Anterior cingulate cortex (tissue), 58 donors: ENCODE measurements around the gene VWA1.

ENCODE experiments used
- DNase-seq, 58 donors: peaks; one replicate each; lab custom pipeline; 2025; lab: John Stamatoyannopoulos, UW

VWA1 gene

GRCh38 chr1:1435106-1435903, at the start of gene VWA1:
TSS of gene VWA1 (plus strand) at chr1:1435690. CDS start at chr1:1435749, 59 bp downstream.
- DNase-seq, result peak in 44 of 58 donors; percentile 15 to 79 (median 64)

GRCh38 chr1:1385931-1386330, 49.6 kb upstream of the VWA1 start:
- DNase-seq, result no peak

GRCh38 chr1:1387098-1388077, 48.1 kb upstream of the VWA1 start:
- no peak for DNase-seq

GRCh38 chr1:1388078-1388472, 47.4 kb upstream of the VWA1 start:
- no peak for DNase-seq

GRCh38 chr1:1390675-1391074, 44.8 kb upstream of the VWA1 start:
- DNase-seq, result no peak

GRCh38 chr1:1391225-1391624, 44.3 kb upstream of the VWA1 start:
- DNase-seq, result no peak

- DNase-seq, result no peak
Measured at GRCh38 chr1:1393014-1393413, 42.5 kb upstream of the VWA1 start.

GRCh38 chr1:1393428-1393827, 42.1 kb upstream of the VWA1 start:
- DNase-seq, result no peak

GRCh38 chr1:1394116-1394515, 41.4 kb upstream of the VWA1 start:
- no peak for DNase-seq

GRCh38 chr1:1395166-1395565, 40.3 kb upstream of the VWA1 start:
- no peak for DNase-seq

- no peak for DNase-seq
Measured at GRCh38 chr1:1397839-1398523, 37.5 kb upstream of the VWA1 start.

- DNase-seq, result no peak
Measured at GRCh38 chr1:1398677-1399186, 36.8 kb upstream of the VWA1 start.

- peak; percentile 83 to 98 (median 96) for DNase-seq
Measured at GRCh38 chr1:1399187-1399871, 36.2 kb upstream of the VWA1 start, which contains the start of gene CCNL2. TSS of gene CCNL2 (minus strand) at chr1:1399335. CDS start at chr1:1399306, 29 bp downstream.

GRCh38 chr1:1399872-1400575, 35.5 kb upstream of the VWA1 start:
- DNase-seq, result no peak

GRCh38 chr1:1400576-1401456, 34.7 kb upstream of the VWA1 start:
- no peak for DNase-seq

- no peak for DNase-seq
Measured at GRCh38 chr1:1401457-1402010, 34.0 kb upstream of the VWA1 start.

GRCh38 chr1:1402072-1402900, 33.2 kb upstream of the VWA1 start:
- DNase-seq, result peak in 2 of 58 donors; percentile 2 to 29
